Fibroblast of skin of left biceps (primary cell): ENCODE results near the gene GSTA5.
A peak's percentile ranks its signal among the peaks of the same experiment; 100 is the strongest.
"Not testable (repeated sequence)": the region's sequence is repeated elsewhere in the genome, so short reads cannot be mapped to it uniquely, and the experiment has no call there.

Source experiments
- DNase-seq, 2 experiments: peaks; one replicate each; pipeline ENCODE4 v3.0.0-alpha.2; 2013; ENCODE audit warnings: low read depth in 2 of 2

Gene GSTA5

DNA sequence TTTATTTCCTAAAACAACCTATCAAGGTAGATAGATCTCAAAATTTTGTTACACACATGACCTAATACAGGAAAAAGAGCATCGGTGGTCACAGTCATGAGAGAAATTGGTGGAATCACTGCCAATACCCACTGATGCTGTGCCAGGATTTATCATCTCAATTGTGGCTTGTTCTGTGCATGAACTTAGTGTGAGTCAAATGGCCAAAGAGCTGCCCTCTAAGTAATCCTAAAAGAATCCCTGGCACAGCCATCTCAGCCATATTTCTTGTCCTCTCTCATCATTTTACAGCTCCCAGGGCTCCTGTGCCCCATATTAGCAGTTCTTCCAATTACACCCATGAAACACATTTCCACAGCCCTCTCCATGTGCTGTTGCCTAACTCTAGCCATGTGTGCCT, 6.1 kb downstream of the GSTA5 start:
- no peak for DNase-seq

DNA sequence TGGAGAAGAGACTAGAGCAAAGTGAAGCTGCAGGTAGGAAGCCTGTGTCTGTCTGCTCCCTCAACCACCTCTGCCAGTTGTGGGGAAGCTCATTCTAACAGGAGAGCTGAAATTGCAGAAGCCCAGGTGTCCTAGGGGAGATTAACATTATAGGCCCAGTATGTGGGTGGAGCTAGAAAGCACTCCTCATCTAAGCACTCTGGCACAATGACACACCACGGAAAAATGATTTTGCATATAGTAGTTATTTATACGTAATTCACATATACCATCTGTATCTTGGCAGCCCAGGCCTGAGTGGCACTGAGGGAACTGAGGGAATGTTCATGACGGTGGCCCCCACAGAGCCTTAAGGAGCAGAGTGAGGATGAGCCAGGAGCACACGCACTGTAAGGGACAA, 9.7 kb downstream of the GSTA5 start:
- not testable (repeated sequence) for DNase-seq

DNA sequence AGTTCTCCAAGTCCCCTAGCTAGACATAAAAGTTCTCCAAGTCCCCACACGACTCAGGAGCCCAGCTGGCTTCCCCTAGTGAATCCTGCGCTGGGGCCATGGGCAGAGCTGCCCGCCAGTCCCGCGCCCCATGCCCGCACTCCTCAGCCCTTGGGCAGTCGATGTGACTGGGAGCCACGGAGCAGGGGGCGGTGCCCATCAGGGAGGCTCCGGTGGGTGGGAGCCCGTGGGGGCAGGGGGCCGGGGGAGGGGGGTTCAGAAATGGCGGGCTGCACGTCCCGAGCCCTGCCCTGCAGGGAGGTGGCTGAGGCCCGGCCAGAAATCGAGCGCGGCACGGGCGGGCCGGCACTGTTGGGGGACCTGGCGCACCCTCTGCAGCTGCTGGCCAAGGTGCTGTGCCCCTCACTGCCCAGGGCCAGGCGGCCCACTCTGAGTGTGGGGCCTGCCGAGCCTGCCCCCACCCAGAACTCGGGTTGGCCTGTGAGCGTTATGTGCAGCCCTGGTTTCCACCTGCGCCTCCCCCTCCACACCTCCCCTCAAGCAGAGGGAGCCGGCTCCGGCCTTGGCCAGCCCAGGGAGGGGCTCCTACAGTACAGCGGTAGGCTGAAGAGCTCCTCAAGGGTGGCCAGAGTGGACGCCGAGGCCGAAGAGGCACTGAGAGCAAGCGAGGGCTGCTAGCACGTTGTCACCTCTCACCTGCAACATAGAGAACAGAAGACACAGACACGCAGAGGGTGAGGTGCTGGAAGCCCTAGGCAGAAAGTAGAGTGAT, 11.4 kb downstream of the GSTA5 start:
- no peak for DNase-seq

DNA sequence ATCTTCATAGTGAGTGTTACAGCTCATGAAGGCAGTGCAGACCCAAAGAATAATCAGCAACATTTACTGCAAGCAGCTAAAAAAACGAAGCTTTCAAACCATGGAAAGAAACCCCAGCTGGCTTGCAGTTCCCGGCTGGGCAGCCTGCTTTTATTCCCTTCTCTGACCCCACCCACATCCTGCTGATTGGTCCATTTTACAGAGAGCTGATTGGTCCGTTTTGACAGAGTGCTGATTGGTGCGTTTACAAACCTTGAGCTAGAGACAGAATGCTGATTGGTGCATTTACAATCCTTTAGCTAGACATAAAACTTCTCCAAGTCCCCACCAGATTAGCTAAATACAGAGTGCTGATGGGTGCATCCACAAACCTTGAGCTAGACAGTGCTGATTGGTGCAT, 12.0 kb downstream of the GSTA5 start:
- DNase-seq, result not testable (repeated sequence)

DNA sequence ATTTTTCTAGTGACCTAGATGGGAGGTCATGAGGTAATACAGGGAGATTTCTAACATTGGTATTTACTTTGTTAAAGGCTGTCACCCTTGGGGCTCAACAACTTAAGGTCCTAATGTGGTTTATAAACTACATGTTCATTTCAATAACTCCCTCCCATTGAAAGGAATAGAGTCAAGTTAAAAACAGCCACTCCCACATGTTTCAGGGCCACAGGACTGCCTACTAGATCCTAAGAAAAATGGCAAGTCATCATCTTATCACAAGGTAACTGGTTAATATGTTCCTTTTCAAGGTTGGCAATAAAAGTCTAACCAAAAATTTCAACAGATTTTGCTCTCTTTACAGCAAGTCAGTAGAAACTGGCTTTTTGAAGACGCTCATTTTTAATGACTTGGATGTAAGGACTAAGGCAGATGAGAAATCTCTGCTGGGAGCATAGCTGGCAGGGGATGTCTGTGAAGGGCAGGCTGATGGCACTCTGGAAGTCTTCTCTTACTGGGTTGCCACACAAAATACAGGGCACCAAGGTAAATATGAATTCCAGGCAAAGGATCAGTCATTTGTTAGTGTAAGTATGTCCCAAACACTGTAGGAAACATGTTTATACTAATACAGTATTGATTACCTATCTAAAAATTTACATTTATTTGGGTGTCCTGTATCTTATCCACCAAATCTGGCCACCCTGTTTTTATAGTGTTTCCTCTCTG, 13.4 kb downstream of the GSTA5 start:
- not testable (repeated sequence) for DNase-seq

DNA sequence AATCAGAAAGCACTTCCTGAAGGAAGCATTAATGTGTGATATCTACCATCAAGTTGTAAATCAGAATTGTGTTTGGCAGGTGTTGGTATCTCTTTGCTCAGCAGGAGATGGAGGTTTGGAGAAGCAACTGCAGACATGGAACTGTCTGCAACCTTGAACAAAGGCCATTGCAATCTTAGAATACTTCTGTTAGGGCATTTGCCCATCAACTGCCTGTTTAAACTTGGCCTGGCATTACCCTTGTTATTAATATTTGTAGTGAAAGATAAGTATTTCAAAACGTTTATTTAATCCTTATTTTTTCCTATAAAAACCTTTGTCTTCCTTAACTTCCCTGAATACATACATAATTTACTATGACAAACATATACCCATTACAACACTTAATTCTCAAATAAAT, 14.1 kb downstream of the GSTA5 start:
- DNase-seq, result no peak

DNA sequence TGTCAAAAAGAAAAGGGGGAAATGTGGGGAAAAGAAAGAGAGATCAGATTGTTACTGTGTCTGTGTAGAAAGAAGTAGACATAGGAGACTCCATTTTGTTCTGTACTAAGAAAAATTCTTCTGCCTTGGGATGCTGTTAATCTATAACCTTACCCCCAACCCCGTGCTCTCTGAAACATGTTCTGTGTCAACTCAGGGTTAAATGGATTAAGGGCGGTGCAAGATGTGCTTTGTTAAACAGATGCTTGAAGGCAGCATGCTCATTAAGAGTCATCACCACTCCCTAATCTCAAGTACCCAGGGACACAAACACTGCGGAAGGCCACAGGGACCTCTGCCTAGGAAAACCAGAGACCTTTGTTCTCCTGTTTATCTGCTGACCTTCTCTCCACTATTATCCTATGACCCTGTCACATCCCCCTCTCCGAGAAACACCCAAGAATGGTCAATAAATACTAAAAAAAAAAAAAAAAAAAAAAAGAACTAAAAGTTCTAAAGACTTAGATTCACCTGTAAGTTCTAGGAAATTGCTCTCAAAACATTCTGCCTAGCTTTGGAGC, 14.6 kb downstream of the GSTA5 start:
- DNase-seq, result not testable (repeated sequence)

DNA sequence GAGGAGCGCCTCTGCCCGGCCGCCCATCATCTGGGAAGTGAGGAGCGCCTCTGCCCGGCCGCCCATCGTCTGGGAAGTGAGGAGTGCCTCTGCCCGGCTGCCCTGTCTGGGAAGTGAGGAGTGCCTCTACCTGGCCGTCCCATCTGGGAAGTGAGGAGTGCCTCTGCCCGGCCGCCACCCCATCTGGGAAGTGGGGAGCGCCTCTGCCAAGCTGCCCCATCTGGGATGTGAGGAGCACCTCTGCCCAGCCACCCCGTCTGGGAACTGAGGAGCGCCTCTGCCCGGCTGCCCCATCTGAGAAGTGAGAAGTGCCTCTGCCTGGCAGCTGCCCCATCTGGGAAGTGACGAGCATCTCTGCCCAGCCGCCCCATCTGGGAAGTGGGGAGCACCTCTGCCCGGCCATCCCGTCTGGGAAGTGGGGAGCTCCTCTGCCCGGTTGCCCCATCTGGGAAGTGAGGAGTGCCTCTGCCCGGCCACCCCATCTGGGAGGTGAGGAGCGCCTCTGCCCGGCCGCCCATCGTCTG, 15.3 kb downstream of the GSTA5 start:
- DNase-seq, result not testable (repeated sequence)

DNA sequence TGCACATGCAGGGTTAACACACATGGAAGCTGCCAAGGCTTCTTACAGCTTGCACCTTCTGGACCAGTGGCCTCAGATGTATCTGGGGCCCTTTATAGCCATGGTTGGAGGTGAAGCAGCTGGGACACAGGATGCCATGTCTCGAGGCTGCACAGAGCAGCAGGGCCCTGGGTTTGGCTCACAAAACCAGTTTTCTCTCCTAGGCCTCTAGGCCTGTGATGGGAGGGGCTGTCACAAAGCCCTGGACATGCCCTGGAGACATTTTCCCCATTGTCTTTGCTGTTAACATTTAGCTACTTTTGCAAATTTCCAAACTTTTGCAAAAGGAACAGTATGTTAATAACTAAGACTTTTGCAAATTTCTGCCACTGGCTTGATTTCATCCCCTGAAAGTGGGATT, 18.8 kb downstream of the GSTA5 start:
- no peak for DNase-seq

DNA sequence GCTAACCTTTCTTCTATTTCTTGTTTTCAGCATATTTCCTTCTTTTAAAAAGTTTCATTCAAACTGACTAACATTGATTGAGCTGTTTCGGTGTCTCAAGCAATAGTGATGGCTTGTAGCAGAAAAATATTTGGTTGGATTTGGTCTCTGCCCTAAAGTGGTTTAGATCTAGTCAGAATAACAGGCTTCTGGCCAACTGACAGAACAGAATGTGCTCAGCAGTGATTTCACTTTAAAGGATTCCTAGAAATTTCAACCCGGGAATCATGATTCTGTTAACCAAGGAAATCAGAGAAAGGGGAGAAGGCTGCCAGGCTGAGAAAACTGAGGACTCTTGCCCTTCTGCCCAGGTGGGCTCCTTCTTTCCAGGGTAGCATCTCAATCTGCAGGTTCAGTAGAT, 20.4 kb downstream of the GSTA5 start:
- no peak for DNase-seq

DNA sequence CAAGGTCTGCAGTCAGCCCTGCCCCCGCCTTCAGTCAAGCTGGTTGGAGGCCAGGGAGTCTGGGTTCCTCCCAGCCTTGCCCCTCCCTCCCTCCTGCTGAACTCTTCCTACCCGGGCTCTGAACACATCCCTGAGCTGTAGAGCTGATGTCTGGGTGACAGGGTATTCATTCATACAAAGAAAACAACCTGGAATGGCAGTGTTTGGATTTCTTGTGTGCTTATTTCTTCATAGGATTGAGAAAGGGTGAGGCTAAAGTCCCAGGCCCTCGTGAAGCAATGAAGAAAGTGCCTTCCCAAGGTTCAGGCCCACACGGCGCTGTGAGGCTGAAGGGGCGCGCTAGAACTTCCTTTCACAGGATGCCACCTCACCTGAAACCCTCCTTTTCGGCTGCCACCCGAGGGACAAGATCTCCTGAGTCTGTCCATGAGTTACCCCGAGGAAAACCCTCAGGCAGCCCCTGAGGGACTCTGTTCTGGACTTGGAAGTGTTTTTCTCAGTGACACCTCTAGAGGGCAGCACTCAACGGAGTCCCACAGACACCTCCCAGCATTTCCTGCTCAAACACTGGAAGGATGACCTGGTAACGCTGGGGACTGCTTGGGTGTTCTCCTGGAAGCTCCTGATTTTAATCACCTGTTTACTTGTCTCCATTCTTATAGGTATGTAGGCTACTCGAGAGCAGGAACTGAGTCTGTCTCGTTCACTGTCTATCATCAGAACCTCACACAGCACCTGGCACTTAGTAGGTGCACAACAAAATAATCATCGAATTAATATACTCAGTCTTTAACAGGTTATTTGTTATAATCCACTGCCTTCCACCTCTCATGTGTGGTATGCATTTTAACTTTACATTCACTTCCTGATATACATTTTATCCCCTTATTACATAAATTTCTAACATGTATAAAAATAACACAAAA, 25.2 kb downstream of the GSTA5 start:
- DNase-seq, result no peak

DNA sequence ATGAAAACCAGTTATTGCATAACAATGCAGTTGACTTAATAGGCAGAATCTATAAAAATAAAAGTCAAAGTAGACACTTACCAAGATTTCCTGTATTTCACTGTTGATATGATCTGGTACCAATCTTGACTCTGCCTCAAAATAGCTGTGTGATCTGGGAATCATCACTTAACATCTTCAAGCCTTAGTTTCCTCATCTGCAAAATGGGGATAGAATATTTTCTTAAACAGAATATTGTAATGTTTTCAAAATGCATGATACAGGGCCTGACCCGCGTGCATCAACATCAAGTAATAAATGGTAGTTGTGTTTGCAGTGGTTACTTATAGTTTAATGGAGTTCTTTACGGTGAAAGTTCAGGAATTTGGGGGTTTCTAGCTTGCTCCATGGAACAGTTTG, 26.1 kb downstream of the GSTA5 start:
- not testable (repeated sequence) for DNase-seq

DNA sequence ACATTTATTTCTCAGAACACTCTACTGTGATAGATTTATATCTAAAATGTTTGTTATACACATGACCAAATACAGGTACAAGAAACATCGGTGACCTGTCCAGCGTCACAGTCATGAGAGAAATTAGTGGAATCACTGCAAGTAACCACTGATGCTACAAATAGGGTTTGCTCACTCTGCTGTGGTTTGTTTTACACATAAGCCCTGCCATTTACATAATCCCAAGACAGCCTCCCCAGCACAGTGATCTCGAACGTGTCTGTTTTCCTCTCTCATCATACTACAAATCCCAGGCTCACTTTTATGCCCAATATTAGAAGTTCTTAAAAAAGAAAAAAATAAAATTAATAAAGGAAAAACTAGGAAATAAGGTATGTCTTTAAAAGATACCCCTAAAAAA, 30.8 kb downstream of the GSTA5 start:
- not testable (repeated sequence) for DNase-seq

DNA sequence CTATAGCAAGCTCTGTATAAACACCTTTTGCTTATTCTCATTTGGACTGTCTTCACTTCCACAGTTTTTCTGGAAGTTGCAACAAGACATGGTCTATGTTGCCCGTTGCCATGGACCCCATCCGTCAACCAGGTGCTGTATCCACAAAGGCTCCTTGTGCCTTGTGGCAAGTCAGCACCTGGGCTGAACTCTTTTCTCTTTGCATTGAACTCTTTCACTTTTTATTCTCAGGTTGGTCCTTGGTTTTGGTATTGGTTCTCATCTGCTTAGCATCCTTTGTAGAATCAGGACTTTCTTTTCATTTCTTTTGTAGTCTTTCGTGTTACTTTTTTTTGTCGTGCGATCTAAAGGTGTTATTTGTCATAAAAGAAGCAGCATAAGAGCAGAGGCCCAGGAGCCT, 32.0 kb downstream of the GSTA5 start:
- no peak for DNase-seq

DNA sequence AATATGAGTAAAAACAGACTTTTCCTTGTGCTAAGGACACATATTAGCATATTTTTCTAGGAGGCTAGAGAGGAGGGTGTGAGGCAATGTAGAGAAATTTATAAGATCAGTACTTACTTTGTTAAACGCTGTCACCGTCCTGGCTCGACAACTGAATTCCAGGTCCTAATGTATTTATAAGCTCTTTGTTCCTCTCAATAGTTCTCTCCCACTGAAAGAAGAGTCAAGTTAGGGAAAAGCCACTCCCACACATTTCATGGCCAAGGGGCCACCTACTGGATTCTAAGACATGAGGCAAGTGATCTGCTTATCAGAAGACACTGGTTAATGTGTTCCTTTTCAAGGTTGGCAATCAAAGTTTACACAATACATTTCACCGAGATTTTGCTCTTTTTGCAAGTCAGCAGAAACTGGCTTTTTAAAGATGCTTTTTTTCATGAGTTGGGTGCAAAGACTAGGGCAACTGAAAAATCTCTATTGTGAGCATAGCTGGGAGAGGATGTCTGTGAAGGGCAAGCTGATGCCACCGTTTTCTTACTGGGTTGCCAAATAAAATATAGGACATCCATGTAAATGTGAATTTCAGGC, 36.9 kb downstream of the GSTA5 start, which contains the start of gene GSTA1:
GSTA1 (minus strand) TSS at position 149 of the 588 bp plus-strand sequence. CDS start 4,549 bp downstream, outside the sequence.
- not testable (repeated sequence) for DNase-seq

DNA sequence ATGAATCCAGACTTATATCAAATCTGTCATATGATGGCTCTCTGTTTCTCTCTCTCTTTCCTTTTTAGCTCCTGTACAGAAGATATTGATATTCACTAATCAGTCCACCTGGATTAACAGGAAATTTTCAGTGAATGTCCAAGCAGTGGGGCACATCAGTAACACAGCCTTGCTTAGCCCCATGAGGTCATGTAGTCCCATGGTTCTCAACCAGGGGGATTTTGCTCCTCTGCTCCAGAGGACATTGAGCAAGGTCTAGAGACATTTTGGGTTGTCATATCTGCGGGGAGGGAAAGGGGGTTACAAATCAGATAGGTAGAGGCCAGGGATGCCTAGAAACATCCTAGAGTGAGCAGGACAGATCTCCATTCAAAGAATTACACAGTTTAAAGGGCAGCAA, 37.8 kb downstream of the GSTA5 start:
- DNase-seq, result no peak

DNA sequence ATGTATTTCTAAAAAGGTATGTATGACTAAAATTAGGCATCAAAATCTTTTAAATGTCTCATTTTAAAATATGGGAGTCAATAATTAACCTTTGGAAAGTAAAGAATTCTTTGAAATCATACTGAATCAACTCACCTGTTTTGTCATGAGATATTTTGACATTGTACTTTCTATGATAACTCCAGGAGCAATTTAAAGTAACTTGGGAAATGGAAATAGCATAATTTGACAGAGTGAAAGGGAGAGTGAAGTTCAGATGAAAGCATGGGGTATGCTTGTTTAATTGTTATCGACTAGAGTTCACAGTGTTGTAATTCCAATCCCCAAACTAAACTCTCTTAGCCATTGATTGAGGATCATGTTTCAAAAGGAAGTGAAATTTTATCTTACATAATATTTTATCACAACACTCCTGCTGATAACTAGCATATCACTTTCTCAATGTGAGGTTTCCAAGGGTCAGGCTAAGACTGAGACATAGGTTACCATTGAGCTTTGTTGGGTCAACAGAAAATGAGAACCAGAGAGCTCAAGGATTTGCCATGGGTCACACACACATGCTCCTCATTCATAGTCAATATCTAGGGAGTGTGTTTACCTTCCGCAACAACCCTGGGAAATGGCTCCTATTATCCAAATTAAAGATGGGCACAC, 39.3 kb downstream of the GSTA5 start:
- DNase-seq, result no peak

DNA sequence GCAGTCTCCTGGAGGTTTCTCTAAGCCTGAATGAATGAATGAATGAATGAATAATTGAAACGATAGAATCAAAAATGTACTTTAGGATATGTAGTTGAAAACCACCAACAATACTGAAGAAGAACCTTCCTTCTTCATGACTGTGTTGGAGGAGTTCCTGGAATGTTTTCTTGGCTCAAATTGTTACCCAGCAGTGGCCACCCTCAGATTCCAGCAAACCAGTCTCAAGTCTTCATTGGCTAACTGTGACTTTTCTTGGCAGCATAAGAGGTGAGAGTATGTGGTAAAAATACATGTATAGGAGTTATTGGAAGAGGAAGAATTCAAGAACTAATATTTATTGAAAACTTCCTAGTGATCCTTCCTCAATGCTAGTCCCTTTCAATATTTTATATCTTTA, 41.3 kb downstream of the GSTA5 start:
- peak in 1 of 2 experiments; percentile 33 for DNase-seq

DNA sequence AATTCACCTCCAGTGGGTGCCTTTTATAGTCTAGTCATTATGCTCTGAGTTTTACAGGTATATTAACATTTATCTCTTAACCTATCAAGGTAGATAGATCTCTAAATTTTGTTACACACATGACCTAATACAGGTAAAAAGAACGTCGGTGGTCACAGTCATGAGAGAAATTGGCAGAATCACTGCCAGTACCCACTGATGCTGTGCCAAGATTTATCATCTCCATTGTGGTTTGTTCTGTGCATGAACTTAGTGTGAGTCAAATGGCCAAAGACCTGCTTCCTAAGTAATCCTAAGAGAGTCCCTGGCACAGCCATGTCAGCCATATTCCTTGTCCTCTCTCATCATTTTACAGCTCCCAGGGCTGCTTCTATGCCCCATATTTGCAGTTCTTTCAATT, 46.2 kb downstream of the GSTA5 start:
- DNase-seq, result not testable (repeated sequence)

DNA sequence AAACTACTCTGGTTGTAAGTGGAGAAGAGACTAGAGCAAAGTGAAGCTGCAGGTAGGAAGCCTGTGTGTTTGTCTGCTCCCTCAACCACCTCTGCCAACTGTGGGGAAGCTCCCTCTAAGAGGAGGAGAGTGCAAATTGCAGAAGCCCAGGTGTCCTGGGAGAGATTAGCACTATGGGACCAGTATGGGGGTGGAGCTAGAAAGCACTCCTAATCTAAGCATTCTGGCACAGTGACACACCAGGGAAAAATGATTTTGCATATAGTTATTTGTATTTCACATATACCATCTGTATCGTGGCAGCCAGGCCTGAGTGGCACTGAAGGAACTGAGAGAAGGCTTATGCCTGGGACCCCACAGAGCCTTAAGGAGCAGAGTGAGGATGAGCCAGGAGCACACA, 49.8 kb downstream of the GSTA5 start:
- DNase-seq, result no peak

DNA sequence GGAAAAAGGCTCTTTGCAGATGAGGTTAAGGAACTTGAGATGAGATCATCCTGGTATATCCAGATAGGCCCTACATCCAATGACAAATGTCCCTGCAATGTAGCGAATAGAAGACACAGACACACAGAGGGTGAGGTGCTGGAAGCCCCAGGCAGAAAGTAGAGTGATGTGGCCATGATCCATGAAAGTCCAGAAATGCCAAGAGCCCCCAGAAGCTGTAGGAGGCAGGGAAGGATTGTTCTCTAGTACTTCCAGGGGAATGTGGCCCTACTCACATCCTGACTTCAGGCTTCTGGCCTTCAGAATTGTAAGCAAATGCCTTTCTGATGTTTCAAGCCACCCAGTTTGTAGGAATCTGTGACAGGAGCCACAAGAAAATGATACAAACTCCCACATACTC, 51.0 kb downstream of the GSTA5 start:
- DNase-seq, result peak; percentile 2 to 11
